IMR-90 (cell line): Measurements from ENCODE around the gene ARHGEF1. TPM values are rescaled to one million over a fixed set of nuclear protein-coding genes. Genes with fewer than 3 reads are reported as not detected.

Source experiments
- ATAC-seq: fragments of 200-7000 bp; cut with Tn5 transposase; 2 replicates; pipeline ENCODE4 v1.9.1; 2020; ENCODE audit warnings: low read depth, mild to moderate bottlenecking, moderate library complexity
- BruUV-seq: library from RNA; stranded (reverse); fragments of 400-500 nt; replicated peaks from 2 replicates; lab custom pipeline; 2021; lab: Mats Ljungman, UMichigan
- CTCF ChIA-PET: fragments of 300-600 bp; formaldehyde crosslinking; extraction: SDS; loops from one replicate; lab custom pipeline; 2021; ENCODE audit warnings: antibody characterized with exemption; lab: Yijun Ruan, JAX
- POLR2A ChIA-PET: fragments of 300-600 bp; sonication (Branson Sonifier 250); formaldehyde crosslinking; loops from one replicate; lab custom pipeline; 2022; ENCODE audit warnings: antibody characterized with exemption; ENCODE audit not compliant: unreplicated experiment; lab: Charles Lee
- DNase-seq: peaks from one replicate; pipeline ENCODE4 v3.0.0; 2013
- H2AFZ ChIP-seq: replicated peaks from 2 replicates; pipeline ENCODE3; 2013; ENCODE audit warnings: low read length, mild to moderate bottlenecking; ENCODE audit not compliant: poor library complexity
- H2AK5ac ChIP-seq: 2 replicates; pipeline ENCODE4 v1.6.1; 2013; ENCODE audit warnings: low read depth, low read length, inconsistent platforms
- H2AK9ac ChIP-seq: replicated peaks from 2 replicates; pipeline ENCODE3; 2013; ENCODE audit warnings: mild to moderate bottlenecking, low read depth, low read length, moderate library complexity; ENCODE audit not compliant: poor library complexity
- H2BK120ac ChIP-seq: 2 replicates; pipeline ENCODE4 v1.6.1; 2013; ENCODE audit warnings: low read depth, low read length, inconsistent platforms
- H2BK15ac ChIP-seq: 3 replicates; pipeline ENCODE4 v1.6.1; 2013; ENCODE audit warnings: low read depth, low read length, inconsistent platforms
- H2BK20ac ChIP-seq: 2 replicates; pipeline ENCODE4 v1.6.1; 2013; ENCODE audit warnings: low read depth, mild to moderate bottlenecking, inconsistent platforms, low read length, moderate library complexity
- H2BK5ac ChIP-seq: 2 replicates; pipeline ENCODE4 v1.6.1; 2013; ENCODE audit warnings: mild to moderate bottlenecking, low read depth, low read length, inconsistent platforms; ENCODE audit not compliant: poor library complexity, severe bottlenecking
- H3K14ac ChIP-seq: replicated peaks from 2 replicates; pipeline ENCODE4 v1.6.1; 2013; ENCODE audit warnings: low read depth, low read length, inconsistent platforms
- H3K18ac ChIP-seq: 2 replicates; pipeline ENCODE4 v1.6.1; 2013; ENCODE audit warnings: low read depth, low read length, control low read depth
- H3K23ac ChIP-seq: 2 replicates; pipeline ENCODE4 v1.6.1; 2013; ENCODE audit warnings: low read depth, low read length, inconsistent platforms
- H3K27ac ChIP-seq: 2 replicates; pipeline ENCODE4 v1.5.1; 2013; ENCODE audit warnings: mild to moderate bottlenecking, control low read depth, low read length; ENCODE audit not compliant: insufficient read depth
- H3K27me3 ChIP-seq: 2 replicates; pipeline ENCODE4 v1.6.1; 2013; ENCODE audit warnings: low read length; ENCODE audit not compliant: control insufficient read depth, insufficient read depth
- H3K36me3 ChIP-seq: 2 replicates; pipeline ENCODE4 v1.6.1; 2013; ENCODE audit warnings: low read length, mixed read lengths; ENCODE audit not compliant: control insufficient read depth, insufficient read depth
- H3K4ac ChIP-seq: 2 replicates; pipeline ENCODE4 v1.6.1; 2013; ENCODE audit warnings: low read depth, low read length, inconsistent platforms
- H3K4me1 ChIP-seq: 2 replicates; pipeline ENCODE4 v1.6.1; 2013; ENCODE audit warnings: low read length, mixed read lengths; ENCODE audit not compliant: control insufficient read depth, insufficient read depth
- H3K4me2 ChIP-seq: 2 replicates; pipeline ENCODE4 v1.6.1; 2013; ENCODE audit warnings: low read depth, mild to moderate bottlenecking, control low read depth, low read length, moderate library complexity
- H3K4me3 ChIP-seq: 2 replicates; pipeline ENCODE4 v1.5.1; 2013; ENCODE audit warnings: low read depth, mild to moderate bottlenecking, control low read depth, low read length, moderate library complexity; ENCODE audit not compliant: insufficient read depth
- H3K56ac ChIP-seq: 2 replicates; pipeline ENCODE4 v1.6.1; 2013; ENCODE audit warnings: low read length, inconsistent platforms; ENCODE audit not compliant: insufficient read depth; ENCODE audit errors: extremely low read depth
- H3K79me1 ChIP-seq, 2 experiments: 2 replicates each; pipeline ENCODE4 v1.6.1; 2013; ENCODE audit warnings: low read length in 2 of 2, inconsistent platforms in 1 of 2, low read depth in 1 of 2
- H3K9ac ChIP-seq: 2 replicates; pipeline ENCODE4 v1.6.1; 2013; ENCODE audit warnings: low read depth, low read length, control low read depth
- H3K9me1 ChIP-seq: 2 replicates; pipeline ENCODE4 v1.6.1; 2013; ENCODE audit warnings: low read length, inconsistent platforms; ENCODE audit not compliant: insufficient read depth
- H3K9me3 ChIP-seq: 2 replicates; pipeline ENCODE4 v1.6.1; 2013; ENCODE audit warnings: low read length; ENCODE audit not compliant: control insufficient read depth, insufficient read depth
- H4K20me1 ChIP-seq: 2 replicates; pipeline ENCODE4 v1.6.1; 2013; ENCODE audit warnings: low read length, inconsistent platforms; ENCODE audit not compliant: insufficient read depth
- H4K5ac ChIP-seq: 2 replicates; pipeline ENCODE4 v1.6.1; 2013; ENCODE audit warnings: mild to moderate bottlenecking, low read depth, low read length, control low read depth
- H4K8ac ChIP-seq, 2 experiments: 2 replicates each; pipeline ENCODE4 v1.6.1; 2013; ENCODE audit warnings: low read depth in 2 of 2, low read length in 2 of 2, control low read depth in 1 of 2, inconsistent platforms in 1 of 2
- H4K91ac ChIP-seq: 2 replicates; pipeline ENCODE4 v1.6.1; 2013; ENCODE audit warnings: low read depth, low read length, inconsistent platforms; ENCODE audit not compliant: insufficient read depth
- BHLHE40 ChIP-seq: fragments of 150-350 bp; IDR thresholded peaks from 2 replicates; pipeline ENCODE4 v1.6.1; 2016; ENCODE audit warnings: mild to moderate bottlenecking, low read depth, low read length
- CEBPB ChIP-seq: IDR thresholded peaks from 2 replicates; pipeline ENCODE4 v1.6.1; 2012; ENCODE audit warnings: low read depth, low read length, improper control_type of control experiment
- CHD1 ChIP-seq: IDR thresholded peaks from 2 replicates; pipeline ENCODE4 v1.6.1; 2012; ENCODE audit warnings: low read depth, low read length, improper control_type of control experiment
- CTCF ChIP-seq: conservative IDR thresholded peaks from 2 replicates; pipeline ENCODE4 v1.5.1; 2012; ENCODE audit warnings: mild to moderate bottlenecking, low read depth, low read length, improper control_type of control experiment
- ELK1 ChIP-seq: fragments of 150-350 bp; IDR thresholded peaks from 2 replicates; pipeline ENCODE4 v1.6.1; 2016; ENCODE audit warnings: low read depth, mild to moderate bottlenecking, low read length, moderate library complexity, borderline replicate concordance
- FOS ChIP-seq: fragments of 150-350 bp; IDR thresholded peaks from 2 replicates; pipeline ENCODE4 v1.6.1; 2016; ENCODE audit warnings: low read depth, low read length
- MAFK ChIP-seq: IDR thresholded peaks from 2 replicates; pipeline ENCODE4 v1.6.1; 2012; ENCODE audit warnings: low read depth, low read length, improper control_type of control experiment
- MAZ ChIP-seq: IDR thresholded peaks from 2 replicates; pipeline ENCODE4 v1.6.1; 2012; ENCODE audit warnings: low read depth, mild to moderate bottlenecking, low read length, improper control_type of control experiment, moderate library complexity, borderline replicate concordance
- MXI1 ChIP-seq: IDR thresholded peaks from 2 replicates; pipeline ENCODE4 v1.6.1; 2012; ENCODE audit warnings: low read depth, mild to moderate bottlenecking, low read length, moderate library complexity, borderline replicate concordance
- NFE2L2 ChIP-seq: fragments of 150-350 bp; IDR thresholded peaks from 2 replicates; pipeline ENCODE4 v1.6.1; 2016; ENCODE audit warnings: low read depth, mild to moderate bottlenecking, low read length
- POLR2A ChIP-seq: IDR thresholded peaks from 2 replicates; pipeline ENCODE4 v1.6.1; 2012; ENCODE audit warnings: mild to moderate bottlenecking, low read depth, low read length
- RAD21 ChIP-seq: IDR thresholded peaks from 2 replicates; pipeline ENCODE4 v1.6.1; 2012; ENCODE audit warnings: low read length, improper control_type of control experiment
- RCOR1 ChIP-seq: IDR thresholded peaks from 2 replicates; pipeline ENCODE4 v1.6.1; 2012; ENCODE audit warnings: mild to moderate bottlenecking, low read length, improper control_type of control experiment; ENCODE audit not compliant: insufficient replicate concordance
- RFX5 ChIP-seq: IDR thresholded peaks from 2 replicates; pipeline ENCODE4 v1.8.0; 2012; ENCODE audit warnings: low read depth, mild to moderate bottlenecking, low read length, moderate library complexity
- SMC3 ChIP-seq: fragments of 150-350 bp; IDR thresholded peaks from 2 replicates; pipeline ENCODE4 v1.6.1; 2016; ENCODE audit warnings: low read depth, mild to moderate bottlenecking, antibody characterized with exemption, low read length, moderate library complexity
- USF2 ChIP-seq: fragments of 150-350 bp; IDR thresholded peaks from 2 replicates; pipeline ENCODE4 v1.6.1; 2017; ENCODE audit warnings: mild to moderate bottlenecking, antibody characterized with exemption, low read length, low read depth
- WGBS, 2 experiments: methylation state at CpG; one replicate each; pipeline versions ENCODE4 v1.1.5 to v1.1.7; 2013; ENCODE audit warnings: missing lambda C conversion rate in 2 of 2; ENCODE audit not compliant: insufficient read length in 1 of 2; ENCODE audit errors: extremely low coverage in 2 of 2; 5-methylcytosine and 5-hydroxymethylcytosine counted together
- dilution Hi-C: fragments of 300-500 bp; cut with HindIII; formaldehyde crosslinking; loops from one replicate; pipeline ENCODE4 v1.14.3; 2018; ENCODE audit warnings: low sequenced_read_pairs; ENCODE audit not compliant: unreplicated experiment
- in situ Hi-C: fragments of 300-500 bp; cut with MboI; formaldehyde crosslinking; loops from 3 replicates; pipeline ENCODE4 v1.14.3; 2019; ENCODE audit warnings: low sequenced_read_pairs, inconsistent platforms, mixed read lengths
- intact Hi-C: fragments of 100-400 bp; cut with micrococcal nuclease; formaldehyde crosslinking; loops from 2 replicates; pipeline ENCODE4 v1.10.0; 2022
- polyA plus RNA-seq, 3 experiments: library from polyadenylated mRNA; depleted of rRNA; stranded (reverse); fragments of >200 nt; gene quantifications; 2 replicates each; pipeline ENCODE4 v1.2.3, GENCODE V29; 2012; ENCODE audit warnings: low replicate concordance in 1 of 3
- total RNA-seq: library from RNA; depleted of rRNA; stranded (reverse); fragments of >200 nt; gene quantifications from 2 replicates; pipeline ENCODE4 v1.2.3, GENCODE V29; 2012

The ARHGEF1 gene
- total and polyA plus RNA-seq, 2 of the 4 experiments (the other 2 are of a cell fraction): 11.5 to 47.1 TPM

GRCh38 chr19:41847351-41848105 lies 35.5 kb upstream of the ARHGEF1 start:
- Histone ChIP-seq H2BK120ac (no peak overlapping the region), H4K20me1 (no peaks in the 10 kb centered on the region), H3K4me3 (no peak overlapping the region), H3K9ac (no peak overlapping the region), H3K79me1 (no peaks in the 10 kb centered on the region), H2AK9ac (no peak overlapping the region), H3K27ac (no peak overlapping the region), H3K23ac (no peak overlapping the region), H3K56ac (no peak overlapping the region), H2AK5ac (no peak overlapping the region), H4K5ac (no peak overlapping the region), H3K4ac (no peak overlapping the region), H3K27me3 (peaks cover 28% of the 10 kb centered on the region), H3K9me3 (no peaks in the 10 kb centered on the region), H4K8ac (no peak overlapping the region), H2BK5ac (no peak overlapping the region), H4K91ac (no peak overlapping the region), H3K18ac (no peak overlapping the region), H3K4me2 (no peak overlapping the region), H2AFZ (no peak overlapping the region), H2BK20ac (no peak overlapping the region), H3K4me1 (no peaks in the 10 kb centered on the region), H2BK15ac (no peak overlapping the region), H3K14ac (no peak overlapping the region), H3K36me3 (no peaks in the 10 kb centered on the region), H3K9me1 (no peaks in the 10 kb centered on the region)
- no TSS peak for BruUV-seq
- POLR2A ChIA-PET: no interaction called here
- WGBS, 2 experiments: 81% methylated on average over 3 of the region's 19 CpGs; no CpG with 5 or more reads in 1 of the 2 experiments
- CTCF ChIA-PET: no interaction called here
- in situ Hi-C loops (no loop called here), intact Hi-C loops (no loop called here), dilution Hi-C loops (no loop called here)
- DNase-seq (no peak), ATAC-seq (no peak)
- TF ChIP-seq RFX5 (no peak), NFE2L2 (no peak), MAFK (no peak), CTCF (no peak), RCOR1 (no peak), USF2 (no peak), MAZ (no peak), CEBPB (no peak), POLR2A (no peak), ELK1 (no peak), FOS (no peak), SMC3 (no peak), MXI1 (no peak), CHD1 (no peak), BHLHE40 (no peak), RAD21 (no peak)
